ENCODE data around the gene GREB1L.

- TF ChIP-seq NRF1 (conservative IDR thresholded peaks at IDR 0.05; ENCODE audit: low read depth, low read length), result no peak
- no peak for TF ChIP-seq STAT3 (IDR thresholded peaks at IDR 0.05; ENCODE audit: low read depth, low read length)
- TF ChIP-seq FOXK2 (IDR thresholded peaks at IDR 0.05), result no peak
- TF ChIP-seq CTCF (IDR thresholded peaks at IDR 0.05 in 2 of 3, conservative IDR thresholded peaks at IDR 0.05 in 1 of 3; ENCODE audit: control insufficient read depth in 2 of 3, extremely low read depth in 1 of 3, insufficient read depth in 1 of 3, low read depth in 3 of 3, low read length in 3 of 3), result no peak
- no peak for TF ChIP-seq STAT1 (conservative IDR thresholded peaks at IDR 0.05)
- TF ChIP-seq SIN3A (IDR thresholded peaks at IDR 0.05; ENCODE audit: low read depth, low read length), result no peak
Observed at GRCh38 chr18:21450913-21451312, 208.9 kb downstream of the GREB1L start.

All from GM12878 (cell line).